ENCODE measurements around the gene FRMD4A. TPM values are rescaled to one million over a fixed set of nuclear protein-coding genes. Genes with fewer than 3 reads are reported as not detected.

The FRMD4A gene
- polyA plus RNA-seq, 1 donor (not counting 4 experiments of a cell fraction or from before 2014, with no cell fraction given) = 12.9 TPM

- H2AFZ ChIP-seq (ENCODE audit: control insufficient read depth, low read length) = no peak overlapping the region
- H3K27ac ChIP-seq (ENCODE audit: control insufficient read depth, insufficient read depth, low read length) = no peak overlapping the region
- H3K79me2 ChIP-seq (ENCODE audit: control insufficient read depth, insufficient read depth, low read length) = no peaks in the 10 kb centered on the region
- no peaks in the 10 kb centered on the region for H3K36me3 ChIP-seq (ENCODE audit: control insufficient read depth in 2 of 2, extremely low read depth in 1 of 2, insufficient read depth in 2 of 2, low read length in 2 of 2)
- no peak for TF ChIP-seq EZH2 (IDR thresholded peaks at IDR 0.05; ENCODE audit: low read length)
- no peak for TF ChIP-seq CTCF (optimal IDR thresholded peaks at IDR 0.05 in 1 of 3, IDR thresholded peaks at IDR 0.05 in 1 of 3, conservative IDR thresholded peaks at IDR 0.05 in 1 of 3; ENCODE audit: extremely low read depth in 1 of 3, insufficient read depth in 2 of 3, low read length in 3 of 3)
- H3K9me1 ChIP-seq (ENCODE audit: control insufficient read depth, extremely low read depth, insufficient read depth, low read length) = no peaks in the 10 kb centered on the region
- no peaks in the 10 kb centered on the region for H3K27me3 ChIP-seq (ENCODE audit: control insufficient read depth, extremely low read depth, insufficient read depth, low read length)
- no peaks in the 10 kb centered on the region for H4K20me1 ChIP-seq (ENCODE audit: control insufficient read depth, extremely low read depth, insufficient read depth, low read length)
- dilution Hi-C loops (cut with MboI; ENCODE audit: extremely low pct_ligation_motif_present, low sequenced_read_pairs) = no loop called here
- DNase-seq (ENCODE audit: low read depth, low spot score) (no peak), FAIRE-seq (no peak)
- H3K4me1 ChIP-seq (ENCODE audit: control insufficient read depth, extremely low read depth, insufficient read depth, low read length) = peaks cover 7% of the 10 kb centered on the region
- no peak overlapping the region for H3K4me3 ChIP-seq (ENCODE audit: control insufficient read depth in 2 of 3, extremely low read depth in 1 of 3, insufficient read depth in 2 of 3, low read depth in 1 of 3, low read length in 3 of 3)
- H3K9ac ChIP-seq (ENCODE audit: control insufficient read depth, extremely low read depth, insufficient read depth, low read length) = no peak overlapping the region
- no peaks in the 10 kb centered on the region for H3K9me3 ChIP-seq (ENCODE audit: control insufficient read depth, low read depth, low read length)
- no peak overlapping the region for H3K4me2 ChIP-seq (ENCODE audit: control insufficient read depth, extremely low read depth, insufficient read depth, low read depth, low read length)
These were observed 597.7 kb downstream of the FRMD4A start for GRCh38 chr10:13733071-13733470.

- Histone ChIP-seq H3K9me1 (ENCODE audit: control insufficient read depth, extremely low read depth, insufficient read depth, low read length) (no peaks in the 10 kb centered on the region), H2AFZ (ENCODE audit: control insufficient read depth, low read length) (no peak overlapping the region), H3K79me2 (ENCODE audit: control insufficient read depth, insufficient read depth, low read length) (no peaks in the 10 kb centered on the region), H3K4me1 (ENCODE audit: control insufficient read depth, extremely low read depth, insufficient read depth, low read length) (peaks cover 7% of the 10 kb centered on the region), H3K27ac (ENCODE audit: control insufficient read depth, insufficient read depth, low read length) (no peak overlapping the region), H3K4me2 (ENCODE audit: control insufficient read depth, extremely low read depth, insufficient read depth, low read depth, low read length) (no peak overlapping the region), H3K36me3 (ENCODE audit: control insufficient read depth in 2 of 2, extremely low read depth in 1 of 2, insufficient read depth in 2 of 2, low read length in 2 of 2) (no peaks in the 10 kb centered on the region), H4K20me1 (ENCODE audit: control insufficient read depth, extremely low read depth, insufficient read depth, low read length) (no peaks in the 10 kb centered on the region), H3K9ac (ENCODE audit: control insufficient read depth, extremely low read depth, insufficient read depth, low read length) (no peak overlapping the region), H3K9me3 (ENCODE audit: control insufficient read depth, low read depth, low read length) (no peaks in the 10 kb centered on the region), H3K4me3 (ENCODE audit: control insufficient read depth in 2 of 3, extremely low read depth in 1 of 3, insufficient read depth in 2 of 3, low read depth in 1 of 3, low read length in 3 of 3) (no peak overlapping the region), H3K27me3 (ENCODE audit: control insufficient read depth, extremely low read depth, insufficient read depth, low read length) (no peaks in the 10 kb centered on the region)
- TF ChIP-seq EZH2 (IDR thresholded peaks at IDR 0.05; ENCODE audit: low read length) (no peak), CTCF (optimal IDR thresholded peaks at IDR 0.05 in 1 of 3, IDR thresholded peaks at IDR 0.05 in 1 of 3, conservative IDR thresholded peaks at IDR 0.05 in 1 of 3; ENCODE audit: extremely low read depth in 1 of 3, insufficient read depth in 2 of 3, low read length in 3 of 3) (no peak)
- FAIRE-seq = no peak
- DNase-seq (ENCODE audit: low read depth, low spot score) = no peak
- dilution Hi-C loops (cut with MboI; ENCODE audit: extremely low pct_ligation_motif_present, low sequenced_read_pairs) = no loop called here
These were observed 598.3 kb downstream of the FRMD4A start for GRCh38 chr10:13732465-13732881.
